K562 (cell line): Measurements from ENCODE around the gene BCL10. TPM values are rescaled to one million over a fixed set of nuclear protein-coding genes. Genes with fewer than 3 reads are reported as not detected.

Source experiments
- BCLAF1 ChIP-seq, 2 experiments: fragments of 450-650 bp in 1 of 2; IDR thresholded peaks; 2 replicates each; pipeline ENCODE4 v1.6.1; 2011 to 2017; ENCODE audit warnings: low read depth in 2 of 2, antibody characterized with exemption in 1 of 2, borderline replicate concordance in 1 of 2, low read length in 1 of 2, mild to moderate bottlenecking in 1 of 2, mixed read lengths in 1 of 2; ENCODE audit not compliant: control insufficient read depth in 1 of 2
- CREBBP ChIP-seq: IDR thresholded peaks from one replicate; pipeline ENCODE4 v1.6.1; 2012; ENCODE audit warnings: low read depth, mild to moderate bottlenecking, control low read depth, inconsistent platforms, low read length
- GATA2 ChIP-seq: sonication (generic); formaldehyde crosslinking; IDR thresholded peaks from 2 replicates; pipeline ENCODE4 v1.4.0; 2020; ENCODE audit warnings: mild to moderate bottlenecking, missing genetic modification reagents
- HDAC1 ChIP-seq, 2 experiments: fragments of 450-650 bp; IDR thresholded peaks; 2 replicates each; pipeline ENCODE4 v1.6.1; 2016 to 2017; ENCODE audit warnings: inconsistent platforms in 1 of 2, mild to moderate bottlenecking in 1 of 2, moderate library complexity in 1 of 2
- KDM4B ChIP-seq, 2 experiments: fragments of 450-650 bp in 1 of 2; sonication (generic) in 1 of 2; IDR thresholded peaks; 2 replicates each; pipeline ENCODE4 v1.6.1; 2016 to 2017; ENCODE audit warnings: borderline replicate concordance in 2 of 2, antibody characterized with exemption in 1 of 2, low read depth in 1 of 2, mild to moderate bottlenecking in 1 of 2
- KLF13 ChIP-seq: fragments of 450-650 bp; IDR thresholded peaks from 2 replicates; pipeline ENCODE4 v1.6.1; 2016; ENCODE audit warnings: missing genetic modification characterization, low read depth, mild to moderate bottlenecking, missing compliant biosample characterization, moderate library complexity, borderline replicate concordance
- RNF2 ChIP-seq: sonication (generic); IDR thresholded peaks from 2 replicates; pipeline ENCODE4 v1.6.1; 2016
- SIN3B ChIP-seq: fragments of 450-650 bp; IDR thresholded peaks from 2 replicates; pipeline ENCODE4 v1.6.1; 2017; ENCODE audit warnings: low read depth, mild to moderate bottlenecking, moderate library complexity
- SREBF2 ChIP-seq: sonication (generic); formaldehyde crosslinking; IDR thresholded peaks from 2 replicates; pipeline ENCODE4 v1.4.0; 2020; ENCODE audit warnings: mild to moderate bottlenecking, missing genetic modification reagents
- STAT6 ChIP-seq: sonication (generic); formaldehyde crosslinking; IDR thresholded peaks from 2 replicates; pipeline ENCODE4 v1.8.1; 2023; ENCODE audit warnings: mild to moderate bottlenecking, missing genetic modification reagents
- TEAD2 ChIP-seq: fragments of 450-650 bp; IDR thresholded peaks from 2 replicates; pipeline ENCODE4 v1.6.1; 2016; ENCODE audit warnings: missing genetic modification characterization, control low read depth, missing compliant biosample characterization
- WHSC1 ChIP-seq: IDR thresholded peaks from one replicate; pipeline ENCODE4 v1.6.1; 2012; ENCODE audit warnings: low read length, control low read depth, inconsistent platforms
- ZNF668 ChIP-seq: fragments of 250-450 bp; sonication (Bioruptor Pico); IDR thresholded peaks from 2 replicates; pipeline ENCODE4 v1.8.0; 2022; ENCODE audit warnings: mild to moderate bottlenecking, inconsistent platforms
- polyA plus RNA-seq, 8 experiments: library from polyadenylated mRNA; depleted of rRNA in 4 of 8; stranded (reverse) in 5 of 8; unstranded in 3 of 8; fragments of >200 nt; fragmentation: Nextera tagmentation in 2 of 8; fragmentation: Illumina TruSeq in 1 of 8; extraction: Ambion mirVana in 2 of 8; extraction: Trizol in 1 of 8; gene quantifications; 2 replicates each; pipeline versions ENCODE4 v1.2.1 to v1.2.3, GENCODE V29; 2011 to 2014; ENCODE audit warnings: inconsistent platforms in 1 of 8, missing spikeins in 1 of 8
- total RNA-seq, 7 experiments: library from RNA; depleted of rRNA in 6 of 7; stranded (reverse); fragments of >200 nt in 6 of 7; fragmentation: Illumina TruSeq in 2 of 7; extraction: Trizol in 2 of 7; gene quantifications; 2 replicates each; pipeline versions ENCODE4 v1.2.1 to v1.2.3, GENCODE V29; 2011 to 2021; ENCODE audit warnings: low replicate concordance in 1 of 7

BCL10 gene
- total and polyA plus RNA-seq, 9 of the 15 experiments (the other 6 are each of a cell fraction or from before 2014, with no cell fraction given), result 8.0 to 19.4 (median 12.3) TPM

- TF ChIP-seq HDAC1 (IDR thresholded peaks at IDR 0.05), result peak in 1 of 2 experiments; percentile 69; a peak in 2 of 4 replicates
- no peak for TF ChIP-seq BCLAF1 (IDR thresholded peaks at IDR 0.05; ENCODE audit: borderline replicate concordance in 1 of 2, control insufficient read depth in 1 of 2, low read depth in 2 of 2, low read length in 1 of 2)
- TF ChIP-seq SREBF2 (CRISPR knock-in tag), result no peak
- TF ChIP-seq TEAD2, result no peak
- TF ChIP-seq KDM4B (IDR thresholded peaks at IDR 0.05; ENCODE audit: borderline replicate concordance in 2 of 2, low read depth in 1 of 2), result no peak; a peak in 1 of 4 replicates
- TF ChIP-seq KLF13 (tag), result 0 out of 2 replicates have a peak, but pooled peaks have one; percentile 42
- TF ChIP-seq GATA2, result no peak
- TF ChIP-seq STAT6 (CRISPR knock-in tag), result 0 out of 2 replicates have a peak, but pooled peaks have one; percentile 53
- TF ChIP-seq RNF2, result no peak
- TF ChIP-seq WHSC1, result no peak
- no peak for TF ChIP-seq CREBBP
- peak; percentile 74 for TF ChIP-seq SIN3B
- TF ChIP-seq ZNF668 (CRISPR knock-in tag), result no peak
Measured at GRCh38 chr1:85276215-85276977, at the start of gene BCL10 (continued).
